ENCODE measurements around the gene TEX14.
"Not testable (repeated sequence)": the region's sequence is repeated elsewhere in the genome, so short reads cannot be mapped to it uniquely, and the experiment has no call there.

TEX14 gene

DNA sequence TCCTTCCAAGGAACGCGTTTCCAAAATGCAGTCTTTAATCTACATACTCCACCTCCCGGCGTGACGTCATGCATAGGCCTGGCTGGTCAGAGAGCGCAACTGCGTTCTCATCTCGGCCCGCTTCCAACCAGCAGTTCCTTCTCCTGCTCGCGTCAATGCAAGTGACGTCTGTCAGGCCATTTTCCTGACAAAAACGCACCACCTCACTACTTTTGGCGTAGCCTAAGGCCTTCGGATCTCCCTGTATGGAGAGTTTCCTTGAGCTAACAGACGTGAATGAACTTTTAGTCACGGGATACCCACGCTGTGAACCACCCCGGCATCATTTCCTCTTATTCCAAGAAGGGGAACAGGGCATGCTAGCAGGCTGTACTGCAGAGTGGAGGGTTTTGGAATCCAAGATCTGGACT, 25.0 kb downstream of the TEX14 start:
- peak; percentile 48 for DNase-seq (ENCODE audit: low read depth)
- peak overlapping the region; percentile 6 for H3K4me3 ChIP-seq (ENCODE audit: low read depth, low read length)
- TF ChIP-seq, protein P1, sequence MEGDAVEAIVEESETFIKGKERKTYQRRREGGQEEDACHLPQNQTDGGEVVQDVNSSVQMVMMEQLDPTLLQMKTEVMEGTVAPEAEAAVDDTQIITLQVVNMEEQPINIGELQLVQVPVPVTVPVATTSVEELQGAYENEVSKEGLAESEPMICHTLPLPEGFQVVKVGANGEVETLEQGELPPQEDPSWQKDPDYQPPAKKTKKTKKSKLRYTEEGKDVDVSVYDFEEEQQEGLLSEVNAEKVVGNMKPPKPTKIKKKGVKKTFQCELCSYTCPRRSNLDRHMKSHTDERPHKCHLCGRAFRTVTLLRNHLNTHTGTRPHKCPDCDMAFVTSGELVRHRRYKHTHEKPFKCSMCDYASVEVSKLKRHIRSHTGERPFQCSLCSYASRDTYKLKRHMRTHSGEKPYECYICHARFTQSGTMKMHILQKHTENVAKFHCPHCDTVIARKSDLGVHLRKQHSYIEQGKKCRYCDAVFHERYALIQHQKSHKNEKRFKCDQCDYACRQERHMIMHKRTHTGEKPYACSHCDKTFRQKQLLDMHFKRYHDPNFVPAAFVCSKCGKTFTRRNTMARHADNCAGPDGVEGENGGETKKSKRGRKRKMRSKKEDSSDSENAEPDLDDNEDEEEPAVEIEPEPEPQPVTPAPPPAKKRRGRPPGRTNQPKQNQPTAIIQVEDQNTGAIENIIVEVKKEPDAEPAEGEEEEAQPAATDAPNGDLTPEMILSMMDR (conservative IDR thresholded peaks at IDR 0.05; ENCODE audit: low read depth, low read length): no peak

DNA sequence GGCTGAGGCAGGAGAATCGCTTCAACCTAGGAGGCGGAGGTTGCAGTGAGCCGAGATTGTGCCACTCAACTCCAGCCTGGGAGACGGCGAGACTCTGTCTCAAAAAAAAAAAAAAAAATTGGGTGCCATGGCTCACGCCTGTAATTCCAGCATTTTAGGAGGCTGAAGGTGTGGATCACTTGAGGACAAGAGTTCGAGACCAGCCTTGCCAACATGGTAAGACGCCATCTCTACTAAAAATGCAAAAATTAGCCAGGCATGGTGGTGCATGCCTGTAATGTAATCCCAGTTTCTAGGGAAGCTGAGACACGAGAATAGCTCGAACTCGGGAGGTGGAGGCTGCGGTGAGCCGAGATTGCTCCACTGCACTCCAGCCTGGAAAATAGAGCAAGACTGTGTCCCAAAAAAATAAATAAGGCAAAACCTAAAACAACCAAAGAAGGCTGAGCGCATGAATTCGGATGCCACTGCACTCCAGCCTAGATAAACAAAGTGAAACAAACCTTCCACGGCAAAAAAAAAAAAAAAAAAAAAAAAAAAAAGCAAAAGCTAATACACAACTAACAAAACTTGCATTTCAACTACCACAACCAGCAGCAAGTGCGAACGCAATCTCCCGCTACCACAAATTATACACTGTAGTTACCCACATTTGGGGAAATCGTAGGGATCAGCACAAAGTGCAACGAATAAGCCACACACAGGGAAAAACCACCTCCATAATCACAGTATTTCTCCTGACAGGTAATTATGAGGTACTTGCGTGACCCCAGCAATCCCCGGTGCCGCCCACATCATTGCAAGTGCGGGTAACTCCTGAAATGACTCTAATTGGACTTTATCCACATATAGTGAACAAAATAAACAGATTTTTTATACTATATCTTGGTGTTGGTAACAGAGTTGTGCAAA, 25.6 kb downstream of the TEX14 start:
- H3K4me3 ChIP-seq (ENCODE audit: low read depth, low read length): no peak overlapping the region
- TF ChIP-seq, protein P1 (conservative IDR thresholded peaks at IDR 0.05; ENCODE audit: low read depth, low read length): no peak
- DNase-seq (ENCODE audit: low read depth): no peak

DNA sequence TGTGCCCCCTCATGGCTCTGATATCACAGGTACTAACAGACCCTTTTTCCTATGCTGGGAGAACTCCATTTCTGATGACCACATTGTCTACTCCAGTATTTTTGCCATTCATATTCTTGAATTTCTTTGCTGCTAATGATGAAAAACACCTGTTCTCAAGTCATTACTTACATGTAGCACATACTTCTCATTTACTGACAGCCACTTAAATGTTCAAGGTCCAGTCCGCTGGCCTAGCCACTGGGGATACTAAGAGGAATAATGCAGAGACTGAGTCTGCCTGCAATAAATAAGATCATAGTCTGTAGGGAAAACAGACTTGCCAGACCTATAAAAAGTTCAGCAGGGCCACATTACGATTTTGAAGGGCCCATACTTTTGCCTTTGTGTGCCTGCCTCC, 27.5 kb downstream of the TEX14 start:
- TF ChIP-seq, protein P1 (conservative IDR thresholded peaks at IDR 0.05; ENCODE audit: low read depth, low read length): no peak
- DNase-seq (ENCODE audit: low read depth): no peak
- H3K4me3 ChIP-seq (ENCODE audit: low read depth, low read length): no peak overlapping the region

DNA sequence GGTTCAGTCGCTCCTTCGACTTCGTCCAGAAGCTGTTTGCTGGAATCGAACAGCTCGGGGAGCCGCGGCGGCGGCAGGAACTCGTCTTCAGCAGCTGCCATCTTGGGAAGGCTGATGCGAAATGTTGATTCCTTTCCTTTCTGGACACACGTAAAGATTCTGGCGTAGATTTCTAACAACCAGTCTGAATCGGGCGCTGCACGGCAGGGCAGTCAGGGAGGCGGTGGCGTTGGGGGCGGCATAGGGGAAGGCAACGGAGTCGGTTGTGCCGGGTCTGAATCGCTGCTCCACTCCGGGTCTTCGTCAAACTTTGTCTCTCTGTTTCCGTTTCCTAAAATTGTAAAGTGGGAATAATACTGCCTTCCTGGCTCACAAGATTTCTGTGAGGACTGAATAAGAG, 30.3 kb downstream of the TEX14 start:
- DNase-seq (ENCODE audit: low read depth): no peak
- no peak overlapping the region for H3K4me3 ChIP-seq (ENCODE audit: low read depth, low read length)
- TF ChIP-seq, protein P1 (conservative IDR thresholded peaks at IDR 0.05; ENCODE audit: low read depth, low read length): no peak

DNA sequence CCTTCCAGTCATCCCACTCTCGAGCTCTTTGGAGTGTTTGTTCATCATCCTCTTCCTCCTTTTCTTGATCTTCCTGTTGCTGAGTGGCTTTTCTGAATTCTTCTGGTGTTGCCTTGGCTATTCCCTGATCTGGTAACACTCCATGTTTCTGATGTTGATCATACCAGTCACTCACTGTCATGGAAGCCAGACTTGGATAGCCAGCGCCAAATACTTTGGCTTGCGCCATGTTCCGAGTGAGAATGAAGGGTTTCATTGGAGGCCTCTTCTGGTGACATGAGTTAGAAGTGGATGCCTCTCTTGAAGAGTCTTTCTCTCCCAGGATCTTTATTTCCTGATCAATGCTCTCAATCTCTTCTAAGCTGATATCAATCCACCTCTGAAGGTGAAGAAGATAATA, 31.2 kb downstream of the TEX14 start:
- no peak overlapping the region for H3K4me3 ChIP-seq (ENCODE audit: low read depth, low read length)
- TF ChIP-seq, protein P1 (conservative IDR thresholded peaks at IDR 0.05; ENCODE audit: low read depth, low read length): no peak
- DNase-seq (ENCODE audit: low read depth): no peak

DNA sequence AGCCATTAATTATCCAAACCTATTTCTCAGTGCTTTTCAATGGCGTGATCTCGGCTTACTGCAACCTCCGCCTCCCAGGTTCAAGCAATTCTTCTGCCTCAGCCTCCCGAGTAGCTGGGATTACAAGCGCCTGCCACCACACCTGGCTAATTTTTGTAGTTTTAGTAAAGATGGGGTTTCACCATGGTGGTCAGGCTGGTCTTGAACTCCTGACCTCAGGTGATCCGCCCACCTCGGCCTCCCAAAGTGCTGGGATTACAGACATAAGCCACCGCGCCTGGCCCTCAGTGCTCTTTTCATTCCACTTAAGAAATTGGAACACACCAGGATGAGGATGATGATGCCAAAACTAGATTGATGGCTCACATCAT, 32.1 kb downstream of the TEX14 start:
- H3K4me3 ChIP-seq (ENCODE audit: low read depth, low read length): peak overlapping the region; percentile 51
- not testable (repeated sequence) for DNase-seq (ENCODE audit: low read depth)

DNA sequence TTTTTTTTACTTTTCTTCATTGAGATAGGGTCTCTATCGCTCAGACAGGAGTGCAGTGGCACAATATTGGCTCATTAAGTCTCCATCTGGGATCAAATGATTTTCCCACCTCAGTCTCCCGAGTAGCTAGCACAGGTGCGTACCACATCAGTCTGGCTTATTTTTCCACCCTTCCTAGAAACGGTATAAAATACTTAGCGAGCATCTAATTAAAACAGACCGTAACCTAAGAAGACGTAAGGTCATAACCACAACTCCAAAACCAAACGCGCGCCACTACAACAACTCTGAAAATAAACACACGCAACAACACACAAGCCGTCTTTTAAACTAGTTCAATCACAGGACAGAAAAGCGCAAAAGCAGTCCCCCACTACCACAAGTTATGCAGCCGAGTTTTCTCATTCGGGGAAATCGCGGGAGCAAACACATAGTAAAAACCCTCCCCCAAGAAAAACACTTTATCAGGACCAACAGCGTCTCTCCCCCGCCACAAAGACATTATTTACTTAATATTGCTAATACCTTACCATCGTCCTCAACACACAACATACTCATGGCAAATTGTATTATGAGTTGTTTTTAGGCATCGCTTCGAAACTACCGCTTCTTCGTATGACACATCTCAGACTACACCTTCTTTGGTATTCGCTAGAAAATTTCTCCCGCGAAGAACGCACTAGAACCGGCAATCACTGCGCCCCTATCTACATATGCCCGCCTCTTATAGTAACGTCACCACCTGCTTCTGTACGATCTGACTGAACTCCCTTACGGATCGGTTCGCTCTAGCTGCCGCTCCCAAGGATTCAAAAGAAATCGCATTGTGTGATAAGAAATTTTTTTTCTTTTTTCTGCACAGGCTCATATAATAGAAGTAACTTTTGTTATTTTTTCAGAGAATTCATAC, 32.8 kb downstream of the TEX14 start:
- DNase-seq (ENCODE audit: low read depth): peak; percentile 99
- TF ChIP-seq, protein P1 (conservative IDR thresholded peaks at IDR 0.05; ENCODE audit: low read depth, low read length): no peak

DNA sequence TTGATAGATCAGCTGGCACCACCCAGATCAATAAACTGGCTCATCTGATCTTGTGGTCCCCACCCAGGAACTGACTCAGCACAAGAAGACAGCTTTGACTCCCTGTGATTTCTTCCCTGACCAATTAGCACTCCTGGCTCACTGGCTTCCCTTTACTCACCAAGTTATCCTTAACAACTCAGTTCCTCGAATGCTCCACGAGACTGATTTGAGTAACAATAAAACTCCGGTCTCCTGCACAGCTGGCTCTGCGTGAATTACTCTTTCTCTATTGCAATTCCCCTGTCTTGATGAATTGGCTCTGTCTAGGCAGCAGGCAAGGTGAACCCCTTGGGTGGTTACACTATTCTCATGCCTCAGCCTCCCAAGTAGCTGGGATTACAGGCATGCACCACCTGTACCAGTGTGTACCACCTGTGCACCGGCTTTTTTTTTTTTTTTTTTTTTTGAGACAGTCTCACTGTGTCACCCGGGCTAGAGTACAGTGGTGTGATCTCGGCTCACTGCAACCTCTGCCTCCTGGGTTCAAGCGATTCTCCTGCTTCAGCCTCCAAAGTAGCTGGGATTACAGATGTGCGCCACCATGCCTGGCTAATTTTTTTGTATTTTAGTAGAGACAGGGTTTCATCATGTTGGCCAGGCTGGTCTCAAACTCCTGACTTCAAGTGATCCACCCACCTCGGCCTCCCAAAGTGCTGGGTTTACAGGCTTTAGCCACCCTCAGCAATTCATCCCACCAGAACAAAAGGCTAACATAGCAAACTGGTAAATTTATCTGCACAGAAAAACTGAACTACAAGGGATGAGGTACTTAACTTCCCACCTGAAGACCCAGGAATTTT, 33.7 kb downstream of the TEX14 start:
- H3K4me3 ChIP-seq (ENCODE audit: low read depth, low read length): not testable (repeated sequence)
- peak; percentile 36 for DNase-seq (ENCODE audit: low read depth)

More for the DNA sequence above, 32.8 kb downstream of the TEX14 start:
- peak overlapping the region; percentile 51 for H3K4me3 ChIP-seq (ENCODE audit: low read depth, low read length)

All from choroid plexus epithelial cell (primary cell).